K562 (cell line): ENCODE measurements around the gene TRMT2A. TPM values are rescaled to one million over a fixed set of nuclear protein-coding genes. Genes with fewer than 3 reads are reported as not detected.
A peak's percentile ranks its signal among the peaks of the same experiment; 100 is the strongest.

Experiments used
- CHD7 ChIP-seq: fragments of 200-600 bp; sonication (generic); IDR thresholded peaks from one replicate; pipeline ENCODE4 v1.6.1; 2012; ENCODE audit warnings: mild to moderate bottlenecking, low read depth, low read length, inconsistent platforms
- ERF ChIP-seq: fragments of 450-650 bp; formaldehyde crosslinking; IDR thresholded peaks from 2 replicates; pipeline ENCODE4 v1.4.0; 2020; ENCODE audit warnings: mild to moderate bottlenecking, mixed read lengths
- HNRNPLL ChIP-seq: fragments of 200-400 bp; formaldehyde crosslinking; IDR thresholded peaks from 2 replicates; pipeline ENCODE4 v1.6.1; 2017; ENCODE audit warnings: low read length, low read depth, mild to moderate bottlenecking; ENCODE audit not compliant: poor library complexity, severe bottlenecking
- HOXB6 ChIP-seq: fragments of 250-450 bp; sonication (Bioruptor Pico); IDR thresholded peaks from 2 replicates; pipeline ENCODE4 v1.5.1; 2022; ENCODE audit warnings: mild to moderate bottlenecking, borderline replicate concordance
- JUNB ChIP-seq: fragments of 450-650 bp; formaldehyde crosslinking; conservative IDR thresholded peaks from 2 replicates; pipeline ENCODE4 v1.4.0; 2020; ENCODE audit warnings: mild to moderate bottlenecking
- NR4A1 ChIP-seq, 2 experiments: fragments of 250-450 bp in 1 of 2; fragments of 450-650 bp in 1 of 2; sonication (Bioruptor Pico) in 1 of 2; IDR thresholded peaks; 2 replicates each; pipeline versions ENCODE4 v1.4.0 to v1.6.1; 2016 to 2020; ENCODE audit warnings: mild to moderate bottlenecking in 2 of 2, missing compliant biosample characterization in 1 of 2, missing genetic modification characterization in 1 of 2, moderate library complexity in 1 of 2
- POLR2A ChIP-seq: fragments of 450-650 bp; conservative IDR thresholded peaks from 2 replicates; pipeline ENCODE4 v1.6.1; 2016
- TAF15 ChIP-seq: fragments of 200-400 bp; formaldehyde crosslinking; IDR thresholded peaks from 2 replicates; pipeline ENCODE4 v1.6.1; 2017; ENCODE audit warnings: mild to moderate bottlenecking, low read depth, low read length, moderate library complexity
- TEAD1 ChIP-seq, 2 experiments: fragments of 450-650 bp in 1 of 2; sonication (generic) in 1 of 2; formaldehyde crosslinking; IDR thresholded peaks; 2 replicates each; pipeline versions ENCODE4 v1.4.0 to v1.8.0; 2020 to 2022; ENCODE audit warnings: mild to moderate bottlenecking in 2 of 2, missing genetic modification reagents in 1 of 2
- THRB ChIP-seq: fragments of 450-650 bp; formaldehyde crosslinking; conservative IDR thresholded peaks from 2 replicates; pipeline ENCODE4 v1.4.0; 2022; ENCODE audit warnings: mild to moderate bottlenecking, missing genetic modification characterization
- ZNF165 ChIP-seq: fragments of 250-450 bp; sonication (Bioruptor Pico); IDR thresholded peaks from 2 replicates; pipeline ENCODE4 v1.4.0; 2020; ENCODE audit warnings: borderline replicate concordance
- ZNF436 ChIP-seq: fragments of 250-450, 450-650 bp; sonication (Bioruptor Pico); formaldehyde crosslinking; IDR thresholded peaks from 2 replicates; pipeline ENCODE4 v1.7.0; 2020; ENCODE audit warnings: mild to moderate bottlenecking
- polyA plus RNA-seq, 8 experiments: library from polyadenylated mRNA; depleted of rRNA in 4 of 8; stranded (reverse) in 5 of 8; unstranded in 3 of 8; fragments of >200 nt; fragmentation: Nextera tagmentation in 2 of 8; fragmentation: Illumina TruSeq in 1 of 8; extraction: Ambion mirVana in 2 of 8; extraction: Trizol in 1 of 8; gene quantifications; 2 replicates each; pipeline versions ENCODE4 v1.2.1 to v1.2.3, GENCODE V29; 2011 to 2014; ENCODE audit warnings: inconsistent platforms in 1 of 8, missing spikeins in 1 of 8
- total RNA-seq, 7 experiments: library from RNA; depleted of rRNA in 6 of 7; stranded (reverse); fragments of >200 nt in 6 of 7; fragmentation: Illumina TruSeq in 2 of 7; extraction: Trizol in 2 of 7; gene quantifications; 2 replicates each; pipeline versions ENCODE4 v1.2.1 to v1.2.3, GENCODE V29; 2011 to 2021; ENCODE audit warnings: low replicate concordance in 1 of 7

The TRMT2A gene
- total and polyA plus RNA-seq, 9 of the 15 experiments (the other 6 are each of a cell fraction or from before 2014, with no cell fraction given): 1.6 to 265 (median 140) TPM

GRCh38 chr22:20111689-20112622, 5.1 kb downstream of the TRMT2A start (continued):
- TF ChIP-seq CHD7 (peak; percentile 78), JUNB (CRISPR knock-in tag) (peak; percentile 25; the same call in 1 of the 2 replicates), ZNF165 (CRISPR knock-in tag) (peak; percentile 78; the same call in 1 of the 2 replicates), HOXB6 (CRISPR knock-in tag) (0 out of 2 replicates have a peak, but pooled peaks have one; percentile 69), ERF (CRISPR knock-in tag) (peak; percentile 83; the same call in 1 of the 2 replicates), THRB (CRISPR knock-in tag) (peak; percentile 47), NR4A1 (CRISPR knock-in tag; IDR thresholded peaks at IDR 0.05) (peak; percentile 94), NR4A1 (tag; IDR thresholded peaks at IDR 0.05) (no peak), TAF15 (peak; percentile 87; the same call in 1 of the 2 replicates), POLR2A (peak; percentile 82), TEAD1 (CRISPR knock-in tag; IDR thresholded peaks at IDR 0.05) (peak in 1 of 2 experiments; percentile 12; a peak in 1 of 4 replicates), HNRNPLL (peak; percentile 37), ZNF436 (CRISPR knock-in tag) (peak; percentile 51)
